ENCODE data around the gene NFE2.
"Not testable (repeated sequence)": the region's sequence is repeated elsewhere in the genome, so short reads cannot be mapped to it uniquely, and the experiment has no call there.

NFE2 gene

GRCh38 chr12:54300732-54301427, at the start of gene NFE2:
NFE2 (minus strand) TSS chr12:54301015; CDS start chr12:54295248, 5,767 bp downstream.
- no peak for DNase-seq (ENCODE audit: low read depth in 2 of 2, low spot score in 1 of 2)

DNA sequence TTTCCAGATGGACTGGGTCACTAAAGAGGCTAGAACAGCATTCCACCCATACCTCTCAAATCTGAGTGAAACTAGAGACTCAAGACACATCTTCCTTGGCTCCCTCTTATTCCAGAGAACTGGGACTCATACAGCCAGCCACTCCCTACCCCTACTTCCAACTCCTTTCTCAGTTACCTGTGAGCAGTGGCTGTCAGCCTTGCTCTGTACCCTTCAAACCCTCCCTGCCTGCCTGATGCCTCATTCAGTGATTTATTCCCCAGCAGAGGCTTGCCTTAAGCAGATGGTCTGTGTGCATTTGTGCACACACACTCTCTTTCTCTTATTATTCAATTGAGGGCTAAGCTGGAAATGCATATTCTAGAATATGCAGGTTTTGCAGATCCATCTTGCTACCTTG, 48.9 kb upstream of the NFE2 start:
- no peak for DNase-seq (ENCODE audit: low read depth in 2 of 2, low spot score in 1 of 2)

DNA sequence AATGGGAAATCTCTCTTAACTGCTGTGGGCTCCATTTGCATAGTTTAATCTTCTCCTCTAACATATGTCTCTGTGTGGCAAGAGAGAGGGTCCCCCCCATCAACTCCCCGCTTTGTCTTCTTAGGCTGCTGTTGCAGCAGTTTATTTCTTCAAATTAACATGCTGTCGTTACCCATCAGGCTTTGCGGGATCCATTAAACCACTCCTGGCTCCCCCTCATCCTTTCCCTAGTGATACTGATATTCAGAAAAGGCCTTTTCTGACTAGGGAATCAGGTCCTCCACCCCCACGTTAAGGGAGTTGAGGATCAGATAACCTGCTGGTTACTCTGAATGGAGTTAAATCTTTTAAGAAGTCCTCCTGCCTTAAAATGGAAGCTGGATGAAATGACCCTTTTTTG, 48.2 kb upstream of the NFE2 start:
- no peak for DNase-seq (ENCODE audit: low read depth in 2 of 2, low spot score in 1 of 2)

- DNase-seq (ENCODE audit: low read depth in 2 of 2, low spot score in 1 of 2), result no peak
These were observed 40.8 kb upstream of the NFE2 start for GRCh38 chr12:54341378-54342300.

- DNase-seq (ENCODE audit: low read depth in 2 of 2, low spot score in 1 of 2), result no peak
These were observed 40.0 kb upstream of the NFE2 start for GRCh38 chr12:54340846-54341245.

DNA sequence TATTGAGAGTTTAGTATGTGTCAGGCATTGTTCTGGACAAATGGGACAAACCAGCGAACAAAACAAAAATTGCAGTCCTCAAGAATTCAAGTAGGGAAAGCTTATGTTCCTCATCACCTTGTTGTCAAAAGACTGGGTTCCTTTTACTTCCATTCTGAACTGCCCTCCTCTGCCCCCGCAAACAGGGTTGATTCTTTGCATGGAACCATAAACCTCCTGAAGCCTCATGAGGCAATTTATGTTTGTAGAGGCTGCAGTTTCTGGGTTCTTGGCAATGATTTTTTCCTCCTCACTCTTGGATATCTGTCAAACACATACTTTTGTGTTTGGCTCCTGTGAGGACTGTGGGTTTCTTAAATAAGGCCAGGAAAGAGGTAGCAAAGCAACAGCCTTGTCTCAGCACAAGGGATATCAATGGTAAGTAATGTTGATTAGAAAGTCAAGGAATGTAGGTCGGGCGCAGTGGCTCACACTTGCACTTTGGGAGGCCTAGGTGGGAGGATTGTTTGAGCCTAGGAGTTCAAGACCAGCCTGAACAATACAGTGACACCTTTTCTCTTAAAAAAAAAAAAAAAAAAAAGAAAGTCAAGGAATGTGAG, 38.0 kb upstream of the NFE2 start:
- no peak for DNase-seq (ENCODE audit: low read depth in 2 of 2, low spot score in 1 of 2)

- no peak for DNase-seq (ENCODE audit: low read depth in 2 of 2, low spot score in 1 of 2)
These were observed 37.2 kb upstream of the NFE2 start for GRCh38 chr12:54337854-54338650.

DNA sequence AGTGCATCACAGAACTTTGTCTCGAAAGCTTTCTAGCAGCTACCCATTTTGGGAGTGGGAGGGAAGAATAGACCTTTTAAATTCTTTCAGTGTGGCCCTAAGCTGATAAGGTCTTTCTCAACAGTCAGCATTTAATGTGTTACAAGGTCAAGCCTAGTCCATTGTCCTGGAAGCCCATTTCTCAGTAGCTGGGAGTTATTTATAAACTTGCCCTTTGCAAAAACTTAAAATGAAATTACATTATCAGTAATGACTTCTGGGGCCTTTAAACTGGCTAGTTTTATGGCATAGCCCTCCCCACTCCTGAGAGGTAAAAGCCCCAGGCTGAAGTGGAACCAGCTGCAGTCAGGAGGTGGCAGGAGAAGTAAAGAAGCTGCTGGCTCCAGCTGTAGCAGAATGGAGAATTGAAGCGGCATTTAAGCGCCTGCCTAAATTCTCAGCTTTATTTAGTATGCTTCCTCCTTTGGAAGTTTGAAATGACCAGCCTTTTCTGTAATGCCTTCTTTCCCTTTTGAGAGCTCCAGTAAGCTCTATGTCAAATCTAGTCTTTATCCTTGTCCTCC, 36.5 kb upstream of the NFE2 start:
- DNase-seq (ENCODE audit: low read depth in 2 of 2, low spot score in 1 of 2), result no peak

- no peak for DNase-seq (ENCODE audit: low read depth in 2 of 2, low spot score in 1 of 2)
These were observed 32.7 kb upstream of the NFE2 start for GRCh38 chr12:54333420-54334034.

DNA sequence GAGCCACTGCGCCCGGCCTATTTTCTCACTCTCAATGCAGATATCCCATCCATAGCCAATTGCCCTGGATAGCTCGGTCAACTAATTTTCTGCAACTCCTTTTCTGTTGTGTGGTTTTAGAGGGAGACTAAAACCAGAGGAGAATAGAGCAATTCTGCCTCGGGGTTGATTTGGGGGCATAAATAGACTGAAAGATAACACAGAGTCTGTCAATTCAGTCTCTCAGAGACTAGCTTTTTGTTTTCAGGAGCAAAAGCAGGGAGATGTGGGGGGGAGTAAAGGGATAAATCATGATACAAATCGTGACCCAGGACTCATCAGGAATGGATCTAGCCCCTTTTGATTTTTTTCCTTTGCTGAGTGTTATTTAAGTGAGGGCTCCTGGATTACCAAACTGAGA, 30.6 kb upstream of the NFE2 start:
- no peak for DNase-seq (ENCODE audit: low read depth in 2 of 2, low spot score in 1 of 2)

GRCh38 chr12:54330442-54330841, 29.6 kb upstream of the NFE2 start:
- DNase-seq (ENCODE audit: low read depth in 2 of 2, low spot score in 1 of 2), result no peak

GRCh38 chr12:54329759-54330158, 28.9 kb upstream of the NFE2 start:
- no peak for DNase-seq (ENCODE audit: low read depth in 2 of 2, low spot score in 1 of 2)

DNA sequence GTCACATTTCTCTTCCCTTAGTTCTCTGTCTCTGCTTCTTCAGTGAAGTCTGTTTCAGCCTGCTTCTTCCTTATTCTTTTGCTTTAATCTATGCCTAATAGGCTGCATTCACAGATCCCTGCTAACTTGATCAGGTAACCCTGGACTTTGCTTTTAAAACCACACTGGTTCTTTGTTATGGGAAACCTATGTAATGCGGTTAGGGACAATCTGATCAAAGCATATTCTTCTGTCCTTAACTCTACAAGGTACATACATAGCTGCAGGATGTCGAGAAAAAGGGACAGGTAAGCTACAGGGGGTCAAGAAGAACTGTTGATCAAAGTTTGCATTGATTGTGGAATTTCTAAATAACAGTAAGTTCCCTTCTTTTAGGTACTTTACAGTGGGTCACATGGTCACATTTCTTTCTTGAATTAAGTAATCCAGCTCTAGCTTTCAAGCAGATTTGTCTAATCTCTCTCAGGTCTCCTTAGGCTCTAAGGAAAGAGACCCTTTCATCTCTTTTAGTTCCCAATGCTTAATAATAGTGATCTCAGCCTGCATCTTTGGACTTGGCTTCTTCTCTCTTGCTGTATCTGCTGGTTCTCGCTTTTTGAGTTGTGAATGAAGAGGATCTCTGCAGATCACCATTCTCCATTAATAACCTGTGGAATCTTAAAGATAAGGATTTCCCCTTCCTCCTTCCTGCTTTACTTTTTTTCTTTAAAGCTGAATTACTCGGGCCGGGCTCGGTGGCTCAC, 28.0 kb upstream of the NFE2 start:
- DNase-seq (ENCODE audit: low read depth in 2 of 2, low spot score in 1 of 2), result no peak

GRCh38 chr12:54325442-54326109, 24.8 kb upstream of the NFE2 start:
- not testable (repeated sequence) for DNase-seq (ENCODE audit: low read depth in 2 of 2, low spot score in 1 of 2)

- DNase-seq (ENCODE audit: low read depth in 2 of 2, low spot score in 1 of 2), result peak; percentile 80 to 89
These were observed 24.0 kb upstream of the NFE2 start, which contains the start of gene COPZ1 for GRCh38 chr12:54324617-54325441. COPZ1 (plus strand) TSS chr12:54325131; CDS start chr12:54325164, 33 bp downstream.

DNA sequence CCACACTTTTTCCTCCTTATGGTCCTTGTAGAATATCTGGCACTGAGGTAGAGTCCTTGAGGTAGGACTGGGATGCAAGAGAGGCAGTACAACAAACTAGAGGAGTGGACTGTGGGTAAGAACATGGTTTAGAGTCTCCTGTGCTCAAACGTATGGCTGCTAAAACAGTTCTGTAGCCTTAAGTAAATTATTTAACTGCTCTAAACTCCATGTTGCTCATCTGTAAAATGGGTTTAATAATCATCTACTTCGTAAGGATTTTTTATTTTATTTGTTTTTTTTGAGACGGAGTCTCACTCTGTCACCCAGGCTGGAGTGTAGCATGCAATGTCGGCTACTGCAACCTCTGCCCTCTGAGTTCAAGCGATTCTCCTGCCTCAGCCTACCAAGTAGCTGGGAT, 20.5 kb upstream of the NFE2 start:
- no peak for DNase-seq (ENCODE audit: low read depth in 2 of 2, low spot score in 1 of 2)

DNA sequence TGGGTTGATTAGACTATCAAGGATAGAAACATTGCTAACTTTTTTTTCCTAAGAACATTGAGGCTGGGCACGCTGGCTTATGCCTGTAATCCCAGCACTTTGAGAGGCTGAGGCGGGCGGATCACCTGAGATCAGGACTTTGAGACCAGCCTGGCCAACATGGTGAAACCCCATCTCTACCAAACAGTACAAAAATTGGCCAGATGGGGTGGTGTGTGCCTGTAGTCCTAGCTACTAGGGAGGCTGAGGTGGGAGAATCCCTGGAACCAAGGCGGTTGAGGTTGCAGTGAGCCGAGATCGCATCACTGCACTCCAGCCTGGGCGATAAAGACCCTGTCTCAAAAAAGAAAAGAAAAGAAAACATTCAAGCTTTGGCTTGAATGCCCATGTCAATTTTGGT, 11.5 kb upstream of the NFE2 start:
- DNase-seq (ENCODE audit: low read depth in 2 of 2, low spot score in 1 of 2), result not testable (repeated sequence)

DNA sequence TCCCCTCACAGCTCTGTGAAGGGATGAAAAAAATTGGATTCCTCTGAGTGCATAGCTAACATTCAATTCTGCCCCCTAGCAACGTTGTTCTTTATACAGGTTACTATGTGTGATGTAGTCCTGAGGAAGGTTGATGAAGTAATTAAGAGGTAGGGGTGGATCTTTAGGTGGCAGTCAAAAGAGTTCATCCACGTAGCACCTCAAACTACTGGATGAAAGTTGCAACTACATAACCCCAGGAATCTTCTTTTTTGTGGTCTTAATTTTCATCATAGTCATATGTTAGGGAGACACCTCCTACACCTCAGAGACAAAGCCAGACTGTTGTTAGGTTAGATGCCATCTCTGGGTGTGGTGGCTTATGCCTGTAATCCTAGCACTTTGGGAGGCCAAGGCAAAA, 10.2 kb upstream of the NFE2 start:
- no peak for DNase-seq (ENCODE audit: low read depth in 2 of 2, low spot score in 1 of 2)
